Calu3 (cell line): ENCODE results near the gene DNAJB2. TPM values are rescaled to one million over a fixed set of nuclear protein-coding genes. Genes with fewer than 3 reads are reported as not detected.

ENCODE experiments used
- BruUV-seq: library from RNA; stranded (reverse); fragments of 400-500 nt; replicated peaks from 2 replicates; lab custom pipeline; 2021; lab: Mats Ljungman, UMichigan
- CTCF ChIA-PET: fragments of 300-600 bp; sonication (Branson Sonifier 250); formaldehyde crosslinking; loops from one replicate; lab custom pipeline; 2022; ENCODE audit warnings: antibody characterized with exemption; lab: Charles Lee
- DNase-seq: peaks from one replicate; pipeline ENCODE4 v3.0.0; 2022
- H3K27ac Mint-ChIP-seq: one replicate; pipeline ENCODE4 v1.8.0; 2022; ENCODE audit warnings: mixed read lengths; ENCODE audit not compliant: unreplicated experiment
- H3K27me3 Mint-ChIP-seq: one replicate; pipeline ENCODE4 v1.8.0; 2022; ENCODE audit warnings: mixed read lengths; ENCODE audit not compliant: unreplicated experiment
- H3K36me3 Mint-ChIP-seq: one replicate; pipeline ENCODE4 v1.8.0; 2022; ENCODE audit warnings: mild to moderate bottlenecking, moderate library complexity, mixed read lengths; ENCODE audit not compliant: insufficient read depth, unreplicated experiment
- H3K4me1 Mint-ChIP-seq: one replicate; pipeline ENCODE4 v1.8.0; 2022; ENCODE audit warnings: mild to moderate bottlenecking, low read depth, mixed read lengths; ENCODE audit not compliant: unreplicated experiment
- H3K4me3 Mint-ChIP-seq: one replicate; pipeline ENCODE4 v1.8.0; 2022; ENCODE audit warnings: mild to moderate bottlenecking, low read depth, moderate library complexity, mixed read lengths; ENCODE audit not compliant: unreplicated experiment
- H3K9me3 Mint-ChIP-seq: one replicate; pipeline ENCODE4 v1.8.0; 2022; ENCODE audit warnings: low read depth, mixed read lengths; ENCODE audit not compliant: unreplicated experiment
- intact Hi-C: fragments of 100-400 bp; cut with micrococcal nuclease; formaldehyde crosslinking; loops from one replicate; pipeline ENCODE4 v1.10.0; 2022; ENCODE audit not compliant: unreplicated experiment
- total RNA-seq: library from RNA; stranded (reverse); gene quantifications from 2 replicates; pipeline ENCODE4 v1.2.3, GENCODE V29; 2022
- TF ChIP-seq, protein P1 (sequence below): fragments of 200-600 bp; IDR thresholded peaks from one replicate; pipeline ENCODE4 v1.8.0; 2022; ENCODE audit warnings: antibody characterized with exemption; ENCODE audit not compliant: unreplicated experiment

Gene DNAJB2
- total RNA-seq, 1 experiment from 2014 or later = 68.2 TPM

DNA sequence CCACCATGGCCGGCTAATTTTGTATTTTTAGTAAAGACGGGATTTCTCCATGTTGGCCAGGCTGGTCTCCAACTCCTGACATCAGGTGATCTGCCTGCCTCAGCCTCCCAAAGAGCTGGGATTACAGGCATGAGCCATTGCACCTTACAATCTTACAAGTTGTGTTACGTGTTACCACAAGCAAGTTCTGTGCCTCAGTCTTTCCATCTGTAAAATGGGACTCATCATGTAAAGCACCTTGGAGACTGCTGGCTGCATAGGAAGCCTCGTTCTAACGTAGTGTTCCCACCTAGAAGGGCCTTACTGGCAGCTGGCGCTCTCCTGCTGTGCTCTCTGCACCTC, 10.0 kb downstream of the DNAJB2 start:
- peaks cover 7% of the 10 kb centered on the region for H3K4me1 Mint-ChIP-seq
- no peaks in the 10 kb centered on the region for H3K9me3 Mint-ChIP-seq
- H3K4me3 Mint-ChIP-seq = no peak overlapping the region
- H3K27ac Mint-ChIP-seq = no peak overlapping the region
- BruUV-seq = no TSS peak
- CTCF ChIA-PET = interaction anchor here (1.3 kb wide), 1 partner anchor 10 kb away, joined by 5 read pairs; the partner anchor contains the start of gene DNAJB2
- peaks cover 10% of the 10 kb centered on the region for H3K27me3 Mint-ChIP-seq
- TF ChIP-seq, protein P1, sequence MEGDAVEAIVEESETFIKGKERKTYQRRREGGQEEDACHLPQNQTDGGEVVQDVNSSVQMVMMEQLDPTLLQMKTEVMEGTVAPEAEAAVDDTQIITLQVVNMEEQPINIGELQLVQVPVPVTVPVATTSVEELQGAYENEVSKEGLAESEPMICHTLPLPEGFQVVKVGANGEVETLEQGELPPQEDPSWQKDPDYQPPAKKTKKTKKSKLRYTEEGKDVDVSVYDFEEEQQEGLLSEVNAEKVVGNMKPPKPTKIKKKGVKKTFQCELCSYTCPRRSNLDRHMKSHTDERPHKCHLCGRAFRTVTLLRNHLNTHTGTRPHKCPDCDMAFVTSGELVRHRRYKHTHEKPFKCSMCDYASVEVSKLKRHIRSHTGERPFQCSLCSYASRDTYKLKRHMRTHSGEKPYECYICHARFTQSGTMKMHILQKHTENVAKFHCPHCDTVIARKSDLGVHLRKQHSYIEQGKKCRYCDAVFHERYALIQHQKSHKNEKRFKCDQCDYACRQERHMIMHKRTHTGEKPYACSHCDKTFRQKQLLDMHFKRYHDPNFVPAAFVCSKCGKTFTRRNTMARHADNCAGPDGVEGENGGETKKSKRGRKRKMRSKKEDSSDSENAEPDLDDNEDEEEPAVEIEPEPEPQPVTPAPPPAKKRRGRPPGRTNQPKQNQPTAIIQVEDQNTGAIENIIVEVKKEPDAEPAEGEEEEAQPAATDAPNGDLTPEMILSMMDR = no peak
- intact Hi-C loops = no loop called here
- DNase-seq = no peak
- peaks cover 12% of the 10 kb centered on the region for H3K36me3 Mint-ChIP-seq

DNA sequence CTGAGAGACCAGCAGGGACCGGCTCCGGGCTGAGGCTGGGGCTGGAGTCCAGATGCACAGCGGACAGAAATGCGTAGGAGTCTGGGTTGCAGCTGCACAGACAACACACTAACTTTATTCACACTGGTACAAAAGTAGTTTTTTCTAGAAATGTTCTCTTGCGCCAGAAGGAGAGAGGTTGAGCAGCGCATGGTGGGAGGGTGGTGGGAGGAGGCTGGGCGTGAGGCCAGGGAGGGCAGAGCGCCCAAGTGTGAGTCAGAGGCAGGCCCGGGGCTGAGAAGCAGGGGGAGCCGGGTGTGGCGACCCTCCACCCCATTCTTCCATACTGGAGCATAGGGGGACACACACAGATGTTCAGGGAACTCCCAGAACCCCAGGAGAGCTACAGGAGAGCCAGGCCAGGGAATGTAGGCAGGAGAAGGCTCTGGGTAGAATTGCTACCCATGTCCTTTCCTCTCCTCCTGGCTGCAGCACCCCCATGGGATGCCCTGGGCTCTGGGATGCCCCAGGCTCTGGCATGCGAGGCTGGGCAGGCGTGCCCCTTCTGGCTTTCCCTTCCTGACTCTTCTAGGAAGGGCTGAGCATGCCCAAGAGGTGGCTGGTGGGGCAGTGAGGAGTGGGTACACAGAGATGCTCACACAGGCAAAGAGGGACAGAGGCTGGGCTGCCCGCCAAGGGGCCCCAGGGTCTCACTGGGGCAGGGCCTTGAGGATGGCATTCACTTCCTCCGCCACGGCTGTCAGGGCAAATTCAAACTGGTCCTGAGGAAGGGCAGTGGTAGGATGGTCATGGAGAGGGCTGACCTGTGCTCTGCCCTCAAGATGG, 10.6 kb downstream of the DNAJB2 start:
- Mint-ChIP-seq H3K27ac (no peak overlapping the region), H3K36me3 (peaks cover 12% of the 10 kb centered on the region), H3K27me3 (peaks cover 10% of the 10 kb centered on the region), H3K9me3 (no peaks in the 10 kb centered on the region), H3K4me1 (peaks cover 7% of the 10 kb centered on the region), H3K4me3 (no peak overlapping the region)
- CTCF ChIA-PET = interaction anchor here (1.3 kb wide), 1 partner anchor 11 kb away, joined by 5 read pairs; the partner anchor contains the start of gene DNAJB2
- DNase-seq = peak; percentile 68
- TF ChIP-seq, protein P1 = no peak
- BruUV-seq = no TSS peak
- intact Hi-C loops = no loop called here

DNA sequence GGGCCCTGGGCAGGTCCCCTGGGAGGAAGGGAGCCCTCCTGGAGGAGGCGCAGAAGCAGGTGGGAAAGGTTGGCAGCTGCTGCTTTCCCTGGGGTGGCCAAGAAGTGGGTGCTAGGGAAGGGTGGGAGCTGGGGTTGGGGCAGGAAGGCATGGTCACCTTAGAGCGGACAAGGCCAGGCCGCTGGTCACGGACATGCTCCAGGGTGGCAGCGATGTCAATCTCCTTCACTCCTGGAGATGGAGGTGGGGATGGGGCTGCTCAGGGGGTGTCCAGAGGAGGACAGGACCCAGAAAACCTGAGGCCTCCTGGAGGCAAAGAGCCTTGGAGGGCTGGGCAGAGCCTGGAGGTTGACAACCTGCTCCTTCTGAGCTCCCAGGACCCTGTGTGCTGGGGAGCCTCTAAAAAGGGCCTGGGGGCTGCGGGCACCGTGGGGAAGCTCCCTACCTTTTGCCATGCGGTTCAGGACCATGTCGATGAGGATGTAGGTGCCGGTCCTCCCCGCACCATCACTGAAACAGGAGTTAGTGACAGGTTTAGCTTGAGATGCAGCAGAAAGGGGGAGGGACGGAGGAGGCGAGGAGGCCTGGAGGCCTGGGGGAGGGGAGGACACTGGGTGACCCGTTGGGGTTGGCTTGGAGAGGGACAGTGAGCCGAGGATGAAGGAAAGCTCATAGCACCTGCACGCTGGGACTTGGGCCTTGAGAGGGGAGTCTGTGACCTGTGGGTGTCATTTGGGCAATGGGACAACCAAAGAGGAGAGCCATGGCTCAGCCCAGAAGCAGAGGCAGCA, 11.4 kb downstream of the DNAJB2 start:
- peaks cover 13% of the 10 kb centered on the region for H3K36me3 Mint-ChIP-seq
- peaks cover 10% of the 10 kb centered on the region for H3K27me3 Mint-ChIP-seq
- H3K4me1 Mint-ChIP-seq = peaks cover 7% of the 10 kb centered on the region
- CTCF ChIA-PET = interaction anchor here (1.3 kb wide), 1 partner anchor 12 kb away, joined by 5 read pairs; the partner anchor contains the start of gene DNAJB2
- DNase-seq = no peak
- no peak overlapping the region for H3K27ac Mint-ChIP-seq
- H3K9me3 Mint-ChIP-seq = no peaks in the 10 kb centered on the region
- BruUV-seq = no TSS peak
- H3K4me3 Mint-ChIP-seq = no peak overlapping the region
- intact Hi-C loops = no loop called here
- TF ChIP-seq, protein P1 = no peak

DNA sequence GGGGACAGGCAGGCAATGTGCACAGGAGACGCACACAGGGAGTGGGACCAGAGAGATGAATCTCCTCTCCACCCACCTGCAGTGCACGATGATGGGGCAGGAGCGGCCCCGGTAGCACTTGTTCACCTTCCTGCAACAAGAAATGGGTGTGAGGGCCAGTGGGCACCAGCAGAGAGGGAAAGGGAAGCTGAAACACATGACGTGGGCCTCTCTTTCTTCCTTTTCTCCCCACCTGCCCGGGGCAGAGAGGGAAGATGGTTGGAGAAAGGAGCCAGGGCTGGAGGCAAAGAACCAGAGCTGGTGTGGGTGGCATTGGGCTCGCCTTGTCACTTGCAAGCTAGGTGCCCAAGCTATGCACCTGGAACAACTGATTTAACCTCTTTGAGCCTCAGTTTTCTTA, 12.2 kb downstream of the DNAJB2 start:
- no peak overlapping the region for H3K27ac Mint-ChIP-seq
- BruUV-seq = no TSS peak
- CTCF ChIA-PET = no interaction called here

More for the DNA sequence above, 12.2 kb downstream of the DNAJB2 start:
- H3K27me3 Mint-ChIP-seq = peaks cover 10% of the 10 kb centered on the region
- DNase-seq = no peak
- H3K9me3 Mint-ChIP-seq = no peaks in the 10 kb centered on the region
- no peak overlapping the region for H3K4me3 Mint-ChIP-seq
- TF ChIP-seq, protein P1 = no peak
- peaks cover 7% of the 10 kb centered on the region for H3K4me1 Mint-ChIP-seq
- intact Hi-C loops = no loop called here
- H3K36me3 Mint-ChIP-seq = peaks cover 8% of the 10 kb centered on the region
